ENCODE measurements around the gene DISC1.

Gene DISC1

DNA sequence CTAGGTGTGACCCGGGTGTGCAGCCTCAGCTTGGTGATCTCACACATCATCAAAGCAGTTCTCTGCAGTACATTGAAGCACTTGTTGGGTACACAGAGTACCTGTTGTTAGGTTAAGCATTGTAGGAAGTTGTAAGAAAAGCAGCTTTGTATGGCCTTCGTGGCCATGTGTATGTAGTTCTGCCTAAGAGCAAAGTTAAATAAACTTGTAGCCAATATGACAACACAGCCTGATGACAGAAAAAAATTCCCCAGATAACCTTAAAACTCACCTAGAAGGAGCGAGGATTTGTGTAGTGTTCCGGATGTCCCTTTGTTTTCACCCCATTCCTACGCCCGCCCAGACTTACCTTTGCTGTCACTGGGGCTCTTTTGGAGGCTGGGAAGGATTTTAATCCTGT is 48.0 kb downstream of the DISC1 start:
- no peak for DNase-seq

DNA sequence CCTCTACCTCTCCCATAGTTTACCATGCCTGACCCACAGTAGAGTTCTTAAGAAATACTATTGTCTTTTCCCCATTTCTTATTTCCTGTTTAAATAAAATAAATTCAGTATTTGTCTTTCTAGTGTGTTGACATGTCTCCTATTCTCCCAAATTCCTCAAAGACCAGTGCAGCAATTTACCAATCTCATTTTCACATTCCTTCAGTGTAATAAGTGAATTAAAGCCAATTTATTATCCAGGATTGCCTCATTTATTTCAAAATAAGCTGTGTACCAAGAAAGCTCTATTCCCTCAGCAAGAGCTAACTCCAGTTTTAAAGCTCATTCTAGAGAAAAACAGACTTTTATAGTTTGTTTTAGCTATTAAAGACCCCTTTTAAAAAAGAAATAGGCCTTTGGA is 49.9 kb downstream of the DISC1 start:
- DNase-seq = no peak

DNA sequence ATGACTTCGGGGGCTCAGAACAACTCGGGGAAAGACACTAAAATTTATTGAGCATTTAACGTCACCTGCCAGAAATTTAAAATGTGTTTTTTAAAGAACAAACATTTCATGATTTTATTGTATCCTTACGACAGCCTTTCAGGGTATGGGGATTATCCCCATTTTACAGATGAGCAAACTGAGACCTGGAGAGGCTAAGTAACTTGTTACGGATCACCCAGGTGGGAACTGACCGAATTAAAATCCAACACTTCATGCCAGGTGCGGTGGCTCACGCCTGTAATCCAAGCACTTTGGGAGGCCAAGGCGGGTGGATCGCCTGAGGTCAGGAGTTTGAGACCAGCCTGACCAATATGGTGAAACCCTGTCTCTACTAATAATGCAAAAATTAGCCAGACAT is 50.9 kb downstream of the DISC1 start:
- DNase-seq = no peak

DNA sequence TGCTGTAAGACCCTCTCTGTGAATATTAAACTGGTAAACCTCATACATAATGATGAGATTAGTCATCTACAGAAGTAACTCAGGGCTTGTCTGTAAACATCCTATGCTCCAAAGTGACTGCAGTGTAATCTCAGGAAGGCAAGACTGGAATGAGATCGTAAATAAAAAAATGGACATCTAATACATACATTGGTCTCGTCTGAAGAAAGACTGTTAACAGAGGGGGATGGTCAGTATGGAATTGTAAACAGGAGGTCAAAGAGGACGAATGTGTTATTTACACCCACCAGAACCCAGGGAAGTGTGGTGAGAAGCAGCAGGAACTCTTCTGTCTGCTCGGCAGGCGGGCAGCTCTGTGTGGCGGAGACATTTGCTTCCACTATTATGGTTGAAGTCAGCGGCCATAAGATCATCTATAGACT is 51.4 kb downstream of the DISC1 start:
- DNase-seq = no peak

DNA sequence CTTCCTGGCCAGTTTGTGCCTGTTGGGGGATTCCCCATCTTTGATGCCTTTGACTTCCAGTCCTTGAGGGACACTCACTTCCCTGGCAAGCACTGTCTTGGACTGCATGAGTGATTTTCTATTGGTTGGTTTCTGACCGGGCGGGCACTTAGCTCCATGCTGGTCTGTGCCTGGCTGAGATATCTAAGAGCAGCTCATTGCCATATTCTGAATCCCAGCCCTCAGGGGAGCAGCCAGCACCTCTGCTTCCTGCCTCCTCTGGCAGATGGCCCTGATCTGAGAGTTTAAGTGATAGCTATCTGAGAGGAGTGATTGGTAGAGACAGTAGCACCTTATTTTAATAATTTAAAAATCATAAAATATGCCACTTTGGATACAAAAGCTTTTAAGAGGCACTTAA is 52.5 kb downstream of the DISC1 start:
- no peak for DNase-seq

DNA sequence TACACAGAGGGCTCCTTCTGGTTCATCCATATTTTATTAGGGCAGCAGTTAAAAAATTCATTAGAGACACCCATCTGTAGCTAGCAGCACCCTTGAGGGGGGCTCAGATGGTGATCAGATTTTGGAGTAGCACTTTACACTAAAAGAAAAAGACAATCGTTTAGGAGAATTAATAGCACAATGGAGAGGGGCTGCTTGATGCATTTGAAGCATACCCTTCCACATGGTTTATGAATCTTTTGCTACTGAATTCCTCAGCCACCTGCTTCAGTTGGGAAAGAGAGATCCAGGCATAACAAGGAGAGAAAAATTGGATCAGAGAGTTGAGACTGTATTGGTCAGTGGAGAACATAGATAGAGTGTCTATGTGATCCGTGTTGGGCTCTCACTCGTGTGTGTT is 54.4 kb downstream of the DISC1 start:
- DNase-seq = no peak

DNA sequence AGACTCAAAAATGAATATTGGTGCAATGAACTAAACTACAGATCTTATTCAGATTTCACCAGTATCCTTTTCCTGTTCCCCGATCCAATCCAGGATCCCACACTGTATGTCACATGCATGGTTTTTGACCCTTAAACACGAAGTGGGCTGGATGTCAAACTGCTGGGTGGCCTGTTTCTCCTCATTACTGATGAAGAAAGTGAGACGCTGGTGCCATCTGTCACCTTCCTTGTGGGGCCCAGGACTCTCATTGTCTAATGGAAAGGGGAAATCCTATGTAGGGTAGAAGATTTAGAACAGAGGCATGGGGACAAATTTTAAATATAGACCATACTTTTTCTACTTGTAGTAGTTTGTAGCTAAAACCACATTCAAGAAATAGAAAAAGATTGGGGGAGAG is 56.2 kb downstream of the DISC1 start:
- DNase-seq = no peak

DNA sequence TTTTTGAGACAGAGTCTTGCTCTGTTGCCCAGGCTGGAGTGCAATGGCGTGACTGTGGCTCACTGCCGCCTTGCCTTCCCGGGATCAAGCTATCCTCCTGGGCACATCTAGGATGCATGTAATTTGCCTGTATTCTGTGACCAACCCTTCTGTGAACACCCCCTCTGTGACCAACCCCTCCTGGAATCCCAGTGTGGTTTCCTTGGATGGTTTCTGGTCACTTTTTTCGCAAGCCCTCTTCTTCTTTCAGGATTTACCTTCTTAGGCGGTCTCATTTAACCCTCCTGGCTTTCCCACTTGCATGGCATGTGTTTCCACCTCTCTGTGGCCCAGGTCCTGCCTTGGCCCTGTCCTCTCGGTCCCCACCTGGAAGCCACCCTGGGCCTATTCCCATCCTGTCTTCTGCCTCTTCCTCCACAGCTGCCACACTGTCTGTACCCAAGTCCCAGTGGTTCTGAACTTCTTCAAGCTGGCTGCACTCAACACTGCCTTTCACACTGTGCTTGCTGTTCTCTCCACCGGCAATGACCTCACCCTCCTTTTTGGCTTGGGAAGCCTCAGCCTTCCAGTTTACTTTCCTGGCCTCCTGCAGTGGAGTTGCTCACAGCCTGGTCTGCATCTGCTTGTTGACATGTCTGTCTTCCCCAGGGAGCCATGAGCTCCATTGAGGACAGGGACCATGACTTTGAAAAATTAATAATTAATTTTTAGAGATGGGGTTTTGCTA is 57.0 kb downstream of the DISC1 start:
- DNase-seq = peak; percentile 87

DNA sequence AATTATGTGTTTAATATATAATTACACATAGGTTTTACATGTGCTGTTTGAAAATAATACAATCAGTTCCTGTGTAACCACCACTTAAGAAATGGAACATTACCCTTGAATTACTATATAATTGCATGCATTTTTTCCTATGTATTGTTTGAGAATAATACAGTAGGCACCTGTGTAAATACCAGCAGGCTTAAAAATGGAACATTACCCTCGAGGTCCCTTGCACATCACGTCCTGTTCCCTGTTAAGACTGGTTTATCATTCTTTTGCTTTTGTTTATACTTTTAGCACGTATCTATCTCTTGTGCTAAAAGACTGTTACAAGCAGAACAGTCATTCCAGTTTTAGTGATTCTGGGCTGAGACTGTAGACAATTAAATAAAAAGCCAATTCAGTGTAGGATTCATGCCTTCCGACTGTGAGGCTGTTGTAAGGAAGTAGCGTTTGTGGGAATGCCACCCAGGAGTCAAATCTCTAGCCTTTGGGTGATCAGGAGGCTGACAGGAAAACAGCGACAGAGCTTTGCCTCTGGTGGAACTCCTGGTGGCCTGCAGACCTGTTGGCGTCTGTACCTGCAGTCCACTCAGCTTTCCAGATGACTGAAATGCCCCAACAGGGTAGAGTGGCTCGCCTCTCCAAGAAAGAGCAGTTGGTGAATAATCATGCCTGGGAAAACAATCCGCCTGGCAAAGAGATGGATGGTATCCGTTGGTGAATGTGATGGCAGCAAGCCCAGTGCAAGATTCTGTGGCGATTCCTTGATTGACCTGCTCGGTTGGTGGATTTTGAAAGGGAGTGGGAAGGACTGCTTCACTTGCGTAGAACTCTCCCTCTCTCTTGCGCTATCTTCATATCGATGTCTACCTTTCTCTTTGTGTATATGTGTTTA is 58.0 kb downstream of the DISC1 start:
- peak; percentile 89 for DNase-seq

DNA sequence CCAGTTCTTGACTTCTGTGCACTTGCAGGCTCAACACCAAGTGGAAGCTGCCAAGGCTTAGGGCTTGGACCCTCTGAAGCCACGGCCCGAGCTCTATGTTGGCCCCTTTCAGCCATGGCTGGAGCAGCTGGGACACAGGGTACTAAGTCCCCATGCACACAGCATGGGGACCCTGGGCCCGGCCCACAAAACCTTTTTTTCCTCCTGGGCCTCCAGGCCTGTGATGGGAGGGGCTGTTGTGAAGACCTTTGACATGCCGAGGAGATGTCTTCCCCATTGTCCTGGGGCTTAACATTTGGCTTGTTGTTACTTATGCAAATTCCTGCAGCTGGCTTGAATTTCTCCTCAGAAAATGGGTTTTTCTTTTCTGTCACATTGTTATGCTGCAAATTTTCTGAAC is 59.8 kb downstream of the DISC1 start:
- DNase-seq = no peak

DNA sequence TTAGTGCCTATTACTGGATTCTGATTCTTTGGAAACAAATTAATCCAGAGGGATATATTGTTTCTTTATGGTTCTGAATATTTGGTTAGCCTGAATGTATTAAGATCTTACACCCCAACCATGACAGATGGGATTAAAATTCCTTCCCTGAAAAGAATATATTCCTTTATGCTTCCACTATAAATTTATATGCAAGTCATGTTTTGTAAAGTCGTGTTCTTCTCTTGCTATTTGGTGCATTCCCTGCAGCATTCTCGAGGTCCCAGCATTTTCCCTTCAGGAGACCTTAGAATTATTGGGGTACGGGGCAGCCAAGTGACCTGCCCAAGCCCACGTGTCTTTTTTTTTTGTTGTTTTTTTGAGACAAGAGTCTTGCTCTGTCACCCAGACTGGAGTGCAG is 62.4 kb downstream of the DISC1 start:
- no peak for DNase-seq

DNA sequence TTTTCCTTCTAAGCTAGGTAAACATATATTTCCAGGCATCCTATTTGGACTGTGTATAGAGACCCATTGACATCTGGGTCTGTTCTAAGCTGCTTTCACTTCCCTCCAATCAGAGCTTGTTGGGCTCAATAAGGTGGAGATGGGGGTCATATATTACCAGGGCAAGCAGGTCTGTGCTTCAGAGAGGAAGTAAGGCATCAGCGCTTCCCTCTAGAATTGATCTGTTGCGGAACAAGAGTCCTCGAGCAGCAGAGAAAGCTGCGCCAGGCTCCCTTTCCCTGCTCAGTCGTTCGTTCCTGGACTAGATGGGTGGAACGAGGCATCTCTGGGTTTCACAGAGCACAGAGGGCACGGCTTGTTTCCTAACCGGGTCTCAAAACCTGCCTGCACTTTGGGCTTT is 63.5 kb downstream of the DISC1 start:
- no peak for DNase-seq

DNA sequence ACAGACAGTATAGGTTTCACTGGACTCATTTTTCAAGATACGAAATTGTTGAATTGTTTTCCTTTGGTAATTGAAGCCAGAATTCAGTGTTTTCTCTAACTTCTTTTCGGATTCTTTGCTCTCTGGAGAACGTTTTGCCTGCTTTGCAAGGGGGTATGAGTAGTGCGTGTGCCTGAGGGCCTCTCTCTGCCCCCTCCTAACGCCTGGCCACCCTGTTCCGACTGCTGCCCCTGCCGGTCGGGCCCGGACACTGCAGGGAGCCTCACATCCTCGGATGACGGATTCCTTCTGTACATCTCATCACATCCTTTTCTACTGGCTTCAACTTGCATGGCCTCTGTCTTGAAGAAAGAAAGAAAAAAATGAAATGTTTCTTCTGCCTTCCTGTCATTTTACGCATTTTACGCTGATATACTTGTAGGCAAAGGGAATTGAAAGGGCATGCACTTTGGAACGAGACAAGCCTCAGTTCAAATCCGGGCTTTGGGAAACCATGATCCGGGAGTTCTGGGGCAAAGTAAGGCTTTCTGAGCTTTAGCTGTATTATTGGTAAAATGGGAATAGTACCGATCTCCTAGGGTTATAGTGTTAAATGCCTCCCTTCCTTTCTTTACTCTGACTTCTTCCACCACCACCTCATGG is 65.1 kb downstream of the DISC1 start:
- DNase-seq = no peak

DNA sequence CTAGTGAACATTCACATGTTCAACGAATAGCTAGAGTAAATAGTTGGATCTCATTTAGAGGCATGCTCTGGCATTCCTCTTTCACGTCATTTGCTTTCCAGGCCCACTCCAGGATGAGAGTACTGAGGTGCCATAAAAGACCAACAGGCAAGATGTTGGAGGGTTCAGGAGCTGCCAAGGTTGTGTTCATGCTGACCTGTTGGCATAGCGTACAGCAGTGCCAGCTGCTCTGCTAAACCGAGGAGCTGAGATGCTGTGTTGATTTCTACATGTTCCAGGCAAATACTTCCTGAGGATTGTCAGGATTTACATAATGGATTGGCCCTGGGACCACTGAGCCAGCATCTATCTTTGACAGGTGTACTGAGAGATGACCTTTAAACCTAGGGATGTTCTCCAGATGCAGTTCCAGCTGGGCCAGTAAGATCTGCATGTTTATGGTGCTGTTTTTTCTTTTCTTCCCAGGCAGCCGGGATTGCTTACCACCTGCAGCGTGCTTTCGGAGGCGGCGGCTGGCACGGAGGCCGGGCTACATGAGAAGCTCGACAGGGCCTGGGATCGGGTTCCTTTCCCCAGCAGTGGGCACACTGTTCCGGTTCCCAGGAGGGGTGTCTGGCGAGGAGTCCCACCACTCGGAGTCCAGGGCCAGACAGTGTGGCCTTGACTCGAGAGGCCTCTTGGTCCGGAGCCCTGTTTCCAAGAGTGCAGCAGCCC is 66.9 kb downstream of the DISC1 start:
- no peak for DNase-seq

DNA sequence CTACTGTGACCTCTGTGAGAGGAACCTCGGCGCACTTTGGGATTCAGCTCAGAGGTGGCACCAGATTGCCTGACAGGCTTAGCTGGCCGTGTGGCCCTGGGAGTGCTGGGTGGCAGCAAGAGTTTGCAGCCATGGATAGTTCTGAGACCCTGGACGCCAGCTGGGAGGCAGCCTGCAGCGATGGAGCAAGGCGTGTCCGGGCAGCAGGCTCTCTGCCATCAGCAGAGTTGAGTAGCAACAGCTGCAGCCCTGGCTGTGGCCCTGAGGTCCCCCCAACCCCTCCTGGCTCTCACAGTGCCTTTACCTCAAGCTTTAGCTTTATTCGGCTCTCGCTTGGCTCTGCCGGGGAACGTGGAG is 67.5 kb downstream of the DISC1 start:
- peak; percentile 34 for DNase-seq

DNA sequence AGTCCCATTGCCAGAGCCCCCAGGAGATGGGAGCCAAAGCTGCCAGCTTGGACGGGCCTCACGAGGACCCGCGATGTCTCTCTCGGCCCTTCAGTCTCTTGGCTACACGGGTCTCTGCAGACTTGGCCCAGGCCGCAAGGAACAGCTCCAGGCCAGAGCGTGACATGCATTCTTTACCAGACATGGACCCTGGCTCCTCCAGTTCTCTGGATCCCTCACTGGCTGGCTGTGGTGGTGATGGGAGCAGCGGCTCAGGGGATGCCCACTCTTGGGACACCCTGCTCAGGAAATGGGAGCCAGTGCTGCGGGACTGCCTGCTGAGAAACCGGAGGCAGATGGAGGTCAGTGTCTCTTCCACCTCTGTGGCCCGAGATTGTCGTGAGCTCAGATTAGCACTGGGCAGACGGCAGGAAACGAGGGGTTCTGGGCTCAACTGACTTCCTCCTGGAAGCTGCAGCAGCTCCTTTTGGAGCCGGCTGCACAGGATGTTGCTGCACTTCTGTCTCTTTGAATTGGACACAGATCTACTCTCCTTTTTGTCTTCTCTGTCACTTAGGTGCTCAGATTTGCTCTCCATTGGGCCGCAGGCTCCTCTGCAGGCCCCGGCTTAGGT is 68.0 kb downstream of the DISC1 start:
- DNase-seq = no peak

DNA sequence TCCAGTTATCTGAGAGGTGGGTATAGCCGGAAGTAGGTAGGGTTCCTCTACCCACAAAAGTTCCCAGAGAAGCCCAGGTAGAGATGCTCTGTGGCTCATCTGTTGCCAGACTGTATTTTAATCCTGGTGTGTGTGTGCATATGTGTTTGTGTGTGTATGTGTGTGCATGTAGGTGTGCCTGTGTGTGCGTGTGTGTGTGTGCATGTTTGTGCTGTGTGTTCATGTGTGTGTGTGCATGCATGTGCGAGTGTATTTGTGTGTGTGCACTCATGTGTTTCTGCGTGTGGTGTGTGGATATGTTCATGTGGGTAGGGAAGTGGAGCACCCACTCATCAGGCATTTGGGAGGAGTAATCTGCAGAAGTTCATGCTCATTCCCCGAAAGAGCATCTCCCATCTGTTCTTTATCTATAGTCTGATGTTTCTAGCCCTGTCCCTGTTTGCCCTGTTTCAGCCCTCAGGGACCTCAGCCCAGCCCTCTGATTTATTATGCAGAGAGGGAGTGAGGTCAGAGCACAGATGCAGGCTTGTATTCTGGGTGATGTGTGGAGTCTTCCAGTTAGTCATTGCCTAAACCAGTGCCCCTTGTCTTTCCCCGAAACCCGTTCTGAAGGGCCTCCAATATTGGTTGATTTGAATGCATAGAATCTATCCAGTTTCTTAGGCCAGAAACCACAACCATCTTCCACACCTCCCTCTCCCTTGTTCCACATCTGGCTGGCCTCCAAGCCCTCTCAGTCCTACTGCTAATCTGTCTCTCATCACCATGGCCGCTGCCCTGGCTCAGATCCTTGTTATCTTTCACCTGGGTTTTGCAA is 69.1 kb downstream of the DISC1 start:
- no peak for DNase-seq

DNA sequence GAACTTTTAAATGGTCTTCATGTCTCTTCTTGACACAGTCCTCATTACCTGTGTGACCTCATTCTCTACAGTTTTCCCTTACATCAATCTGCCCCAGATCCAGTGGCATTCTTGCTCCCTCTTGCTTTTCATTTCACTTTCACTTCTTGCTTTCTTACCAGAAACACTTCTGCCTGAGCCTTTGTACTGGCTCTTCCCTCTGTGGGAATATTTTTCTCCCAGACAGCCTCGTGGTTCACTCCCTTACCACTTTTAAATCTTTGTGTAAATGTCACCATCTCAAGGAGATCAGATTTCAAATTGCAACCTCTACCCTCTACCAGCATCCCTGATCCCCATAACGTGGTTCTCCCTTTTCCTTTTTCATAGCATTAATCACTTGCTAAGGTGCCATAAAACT is 73.2 kb downstream of the DISC1 start:
- no peak for DNase-seq

DNA sequence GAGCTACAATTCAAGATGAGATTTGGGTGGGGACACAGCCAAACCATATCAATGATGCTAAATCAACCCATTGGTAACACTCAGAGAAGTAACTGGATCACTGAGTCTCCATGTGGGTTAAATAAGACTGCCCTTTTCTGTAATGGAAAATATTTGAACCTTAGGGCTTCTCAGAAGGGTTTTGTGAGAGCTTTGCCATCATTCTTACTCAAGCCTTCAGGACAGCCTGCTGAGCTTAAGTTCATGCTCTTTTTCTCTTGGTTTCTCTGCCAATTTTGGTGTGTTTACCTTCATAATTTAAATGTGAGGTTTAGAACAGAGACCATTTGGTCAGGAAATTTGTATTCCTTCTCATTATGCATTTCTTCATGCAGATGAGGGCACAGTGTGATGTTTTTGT is 74.7 kb downstream of the DISC1 start:
- DNase-seq = no peak

DNA sequence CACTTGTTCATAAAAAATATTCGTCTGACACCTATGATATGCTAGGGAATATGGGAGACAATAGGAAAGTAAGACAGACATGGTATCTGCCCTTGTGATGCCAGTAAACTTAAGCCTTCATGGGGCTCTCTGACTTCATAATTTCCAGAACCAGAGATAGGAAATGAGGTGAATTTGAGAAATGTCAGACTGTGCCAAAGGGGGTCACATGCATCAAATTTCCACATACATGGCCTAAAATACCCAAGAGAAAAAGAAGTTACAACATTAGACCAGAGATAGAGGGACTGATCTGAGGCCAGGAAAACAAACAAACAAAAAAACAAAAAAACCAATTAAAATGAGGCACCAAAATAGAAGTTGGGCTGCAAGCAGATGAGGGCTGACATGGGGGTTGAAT is 75.7 kb downstream of the DISC1 start:
- DNase-seq = no peak

DNA sequence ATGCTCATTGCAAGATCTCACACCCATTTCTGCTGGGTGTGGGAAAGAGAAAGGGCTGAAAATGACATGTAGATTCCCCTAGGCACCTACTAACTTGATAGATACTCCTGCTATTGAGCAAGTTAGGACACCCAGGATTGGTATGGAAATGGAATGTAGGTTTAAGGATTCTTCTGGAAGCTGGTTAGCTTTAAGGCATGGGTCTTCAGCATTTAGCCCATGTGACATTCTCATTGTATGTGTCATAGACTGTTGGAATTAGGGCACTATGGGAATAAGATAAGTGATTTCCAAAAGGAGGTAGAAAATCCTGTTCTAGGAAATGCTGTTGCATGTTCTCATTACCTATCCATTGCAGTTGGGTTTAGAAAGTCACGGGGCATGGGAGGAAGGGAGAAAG is 76.2 kb downstream of the DISC1 start:
- no peak for DNase-seq
